Tibial nerve (tissue), 4 donors: ENCODE results near the gene S100PBP. TPM values are rescaled to one million over a fixed set of nuclear protein-coding genes. Genes with fewer than 3 reads are reported as not detected.

Source experiments
- DNase-seq, 2 donors: peaks; one replicate each; pipeline ENCODE4 v3.0.0-alpha.2; 2019; ENCODE audit warnings: low spot score in 2 of 2
- H3K27ac ChIP-seq, 4 donors: fragments of 200-600 bp; sonication (generic) in 3 of 4; one replicate each; pipeline ENCODE4 v1.5.1; 2017 to 2019; ENCODE audit warnings: mild to moderate bottlenecking in 1 of 4
- H3K27me3 ChIP-seq, 2 donors: fragments of 200-600 bp; sonication (generic) in 1 of 2; one replicate each; pipeline versions ENCODE4 v1.5.1 to v1.6.0; 2017 to 2019
- H3K36me3 ChIP-seq, 3 donors: fragments of 200-600 bp; sonication (generic); one replicate each; pipeline ENCODE4 v1.5.1; 2018 to 2019
- H3K4me1 ChIP-seq, 4 donors: fragments of 200-600 bp; sonication (generic) in 3 of 4; one replicate each; pipeline ENCODE4 v1.5.1; 2017 to 2019
- H3K4me3 ChIP-seq, 4 donors: fragments of 200-600 bp; sonication (generic) in 3 of 4; one replicate each; pipeline ENCODE4 v1.5.1; 2017 to 2019; ENCODE audit warnings: mild to moderate bottlenecking in 1 of 4, moderate library complexity in 1 of 4
- H3K9me3 ChIP-seq, 4 donors: fragments of 200-600 bp; sonication (generic) in 3 of 4; one replicate each; pipeline ENCODE4 v1.5.1; 2017 to 2019
- CTCF ChIP-seq, 5 experiments: fragments of 200-600 bp in 3 of 5; fragments of 450-650 bp in 2 of 5; sonication (generic) in 3 of 5; IDR thresholded peaks; one replicate each; pipeline ENCODE4 v1.5.1; 2016 to 2019; ENCODE audit warnings: antibody characterized with exemption in 5 of 5, mild to moderate bottlenecking in 3 of 5, moderate library complexity in 2 of 5
- EP300 ChIP-seq, 2 donors: sonication (generic); formaldehyde crosslinking; IDR thresholded peaks; one replicate each; pipeline ENCODE4 v1.6.1; 2017; ENCODE audit warnings: antibody characterized with exemption in 2 of 2, mild to moderate bottlenecking in 1 of 2
- POLR2A ChIP-seq, 2 donors: fragments of 450-650 bp; IDR thresholded peaks; one replicate each; pipeline ENCODE4 v1.6.1; 2017; ENCODE audit warnings: antibody characterized with exemption in 2 of 2, mild to moderate bottlenecking in 2 of 2, moderate library complexity in 2 of 2
- WGBS, 2 donors: methylation state at CpG; one replicate each; pipeline ENCODE4 v1.1.5; 2018; 5-methylcytosine and 5-hydroxymethylcytosine counted together
- total RNA-seq, 4 donors: library from RNA; depleted of rRNA; stranded (reverse); fragments of >200 nt; gene quantifications; one replicate each; pipeline ENCODE4 v1.1.0, GENCODE V29; 2016

Gene S100PBP
- 10 to 100 TPM; 24.0 to 55.5 (median 33.4) TPM for total RNA-seq

- 0% methylated on average over 36 to 48 of the region's 55 CpGs for WGBS, 2 donors
- Histone ChIP-seq H3K4me3 (peak within 1 kb of the TSS; percentile 82 to 99 (median 90)), H3K27me3 (no peaks in the 10 kb centered on the region), H3K4me1 (peaks cover 0 to 58% (median 22%) of the 10 kb centered on the region in 4 donors), H3K27ac (peak within 1 kb of the TSS; percentile 94 to 98 (median 96)), H3K36me3 (no peaks in the 10 kb centered on the region), H3K9me3 (no peaks in the 10 kb centered on the region)
- peak in 1 of 2 donors; percentile 61 for TF ChIP-seq POLR2A (IDR thresholded peaks at IDR 0.05)
- peak; percentile 97 for TF ChIP-seq EP300 (IDR thresholded peaks at IDR 0.05)
- TF ChIP-seq CTCF (IDR thresholded peaks at IDR 0.05) = peak in 3 of 5 experiments; percentile 15 to 73 (median 59)
- peak; percentile 99 for DNase-seq
These were observed at the start of gene S100PBP, which contains the start of gene YARS1 for GRCh38 chr1:32817159-32817814. Gene S100PBP (plus strand): TSS chr1:32817653. CDS start chr1:32826100, 8,447 bp downstream. Gene YARS1 (minus strand): TSS chr1:32817358. CDS start chr1:32817244, 114 bp downstream.

- Histone ChIP-seq H3K4me3 (peak overlapping the region in 1 of 4 donors; percentile 8), H3K9me3 (no peaks in the 10 kb centered on the region), H3K27ac (peak overlapping the region in 2 of 4 donors; percentile 64 to 73), H3K4me1 (peaks cover 0 to 65% (median 4%) of the 10 kb centered on the region in 4 donors), H3K36me3 (peaks cover 0 to 16% (median 0%) of the 10 kb centered on the region in 3 donors), H3K27me3 (no peaks in the 10 kb centered on the region)
- no peak for TF ChIP-seq POLR2A (IDR thresholded peaks at IDR 0.05)
- TF ChIP-seq EP300 (IDR thresholded peaks at IDR 0.05) = peak in 1 of 2 donors; percentile 22
- no peak for TF ChIP-seq CTCF (IDR thresholded peaks at IDR 0.05)
- peak in 1 of 2 donors; percentile 30 for DNase-seq
- WGBS, 2 donors = 79 to 84% methylated on average over 16 of the region's 16 CpGs
These were observed 49.2 kb upstream of the S100PBP start for GRCh38 chr1:32768110-32768850.

- peak in 1 of 2 donors; percentile 36 for DNase-seq
- Histone ChIP-seq H3K27me3 (no peaks in the 10 kb centered on the region), H3K4me3 (no peak overlapping the region), H3K4me1 (peaks cover 0 to 65% (median 4%) of the 10 kb centered on the region in 4 donors), H3K36me3 (peaks cover 0 to 30% (median 0%) of the 10 kb centered on the region in 3 donors), H3K27ac (peak overlapping the region in 2 of 4 donors; percentile 64 to 73), H3K9me3 (no peaks in the 10 kb centered on the region)
- TF ChIP-seq EP300 (IDR thresholded peaks at IDR 0.05) (no peak), CTCF (IDR thresholded peaks at IDR 0.05) (no peak), POLR2A (IDR thresholded peaks at IDR 0.05) (no peak)
- WGBS, 2 donors = 66 to 83% methylated on average over 27 to 32 of the region's 32 CpGs
These were observed 47.8 kb upstream of the S100PBP start for GRCh38 chr1:32769524-32770220.

GRCh38 chr1:32770221-32770731 is 47.2 kb upstream of the S100PBP start:
- H3K27ac ChIP-seq = no peak overlapping the region
- no peaks in the 10 kb centered on the region for H3K27me3 ChIP-seq
- H3K4me1 ChIP-seq = peaks cover 0 to 63% (median 4%) of the 10 kb centered on the region in 4 donors
- 87 to 88% methylated on average over 13 to 21 of the region's 25 CpGs for WGBS, 2 donors
- no peak for TF ChIP-seq EP300 (IDR thresholded peaks at IDR 0.05)
- TF ChIP-seq CTCF (IDR thresholded peaks at IDR 0.05) = no peak
- no peak for TF ChIP-seq POLR2A (IDR thresholded peaks at IDR 0.05)
- H3K36me3 ChIP-seq = peaks cover 0 to 36% (median 0%) of the 10 kb centered on the region in 3 donors
- no peak for DNase-seq
- no peaks in the 10 kb centered on the region for H3K9me3 ChIP-seq
- H3K4me3 ChIP-seq = no peak overlapping the region
